HepG2 (cell line): ENCODE measurements around the gene SNRNP200. TPM values are rescaled to one million over a fixed set of nuclear protein-coding genes. Genes with fewer than 3 reads are reported as not detected.
A peak's percentile ranks its signal among the peaks of the same experiment; 100 is the strongest.

Source experiments
- GLI4 ChIP-seq: sonication (generic); formaldehyde crosslinking; IDR thresholded peaks from 2 replicates; pipeline ENCODE4 v1.5.1; 2020; ENCODE audit warnings: missing genetic modification reagents, mild to moderate bottlenecking, moderate library complexity, borderline replicate concordance
- HMG20B ChIP-seq: conservative IDR thresholded peaks from 2 replicates; pipeline ENCODE4 v1.6.1; 2016; ENCODE audit warnings: missing genetic modification reagents, missing compliant biosample characterization
- MBD4 ChIP-seq: IDR thresholded peaks from 2 replicates; pipeline ENCODE4 v1.6.1; 2012; ENCODE audit warnings: low read length, inconsistent platforms, borderline replicate concordance
- MED8 ChIP-seq: sonication (generic); formaldehyde crosslinking; IDR thresholded peaks from 2 replicates; pipeline ENCODE4 v1.8.1; 2023; ENCODE audit warnings: mild to moderate bottlenecking, missing genetic modification reagents; ENCODE audit not compliant: insufficient replicate concordance
- NBN ChIP-seq: fragments of 450-650 bp; conservative IDR thresholded peaks from 2 replicates; pipeline ENCODE4 v1.6.1; 2017
- NR1H2 ChIP-seq: sonication (generic); formaldehyde crosslinking; IDR thresholded peaks from 2 replicates; pipeline ENCODE4 v1.8.1; 2022; ENCODE audit warnings: low read depth, missing genetic modification reagents, borderline replicate concordance
- NRL ChIP-seq: sonication (generic); formaldehyde crosslinking; IDR thresholded peaks from 2 replicates; pipeline ENCODE4 v1.5.0; 2020; ENCODE audit warnings: missing genetic modification reagents, mild to moderate bottlenecking, moderate library complexity, borderline replicate concordance
- POLR2AphosphoS2 ChIP-seq: IDR thresholded peaks from 2 replicates; pipeline ENCODE4 v1.6.1; 2011; ENCODE audit warnings: low read depth, low read length, improper control_type of control experiment
- RBM22 ChIP-seq: fragments of 200-400 bp; formaldehyde crosslinking; optimal IDR thresholded peaks from 2 replicates; pipeline ENCODE3; 2017; ENCODE audit warnings: mild to moderate bottlenecking, low read length, moderate library complexity
- RFXAP ChIP-seq: sonication (generic); formaldehyde crosslinking; IDR thresholded peaks from 2 replicates; pipeline ENCODE4 v1.4.0; 2020; ENCODE audit warnings: missing genetic modification reagents, borderline replicate concordance
- TSC22D2 ChIP-seq: sonication (generic); formaldehyde crosslinking; IDR thresholded peaks from 2 replicates; pipeline ENCODE4 v1.5.1; 2020; ENCODE audit warnings: missing genetic modification reagents, mild to moderate bottlenecking, borderline replicate concordance
- ZNF10 ChIP-seq: sonication (generic); formaldehyde crosslinking; IDR thresholded peaks from 2 replicates; pipeline ENCODE4 v1.4.0; 2020; ENCODE audit warnings: mild to moderate bottlenecking, low read depth, missing genetic modification reagents, borderline replicate concordance
- ZNF143 ChIP-seq: sonication (generic); formaldehyde crosslinking; IDR thresholded peaks from 2 replicates; pipeline ENCODE4 v1.4.0; 2020; ENCODE audit warnings: missing genetic modification reagents
- ZNF260 ChIP-seq: sonication (generic); formaldehyde crosslinking; IDR thresholded peaks from 2 replicates; pipeline ENCODE4 v1.4.0; 2020; ENCODE audit warnings: missing genetic modification reagents, low read depth, mild to moderate bottlenecking, borderline replicate concordance
- ZNF83 ChIP-seq: sonication (generic); formaldehyde crosslinking; IDR thresholded peaks from 2 replicates; pipeline ENCODE4 v1.4.0; 2020; ENCODE audit warnings: missing genetic modification reagents, mild to moderate bottlenecking, borderline replicate concordance
- ZNF839 ChIP-seq: sonication (generic); formaldehyde crosslinking; IDR thresholded peaks from 2 replicates; pipeline ENCODE4 v1.4.0; 2020; ENCODE audit warnings: missing genetic modification reagents, mild to moderate bottlenecking, borderline replicate concordance
- polyA plus RNA-seq, 8 experiments: library from polyadenylated mRNA; depleted of rRNA in 3 of 8; stranded (reverse) in 7 of 8; unstranded in 1 of 8; fragments of >200 nt; fragmentation: Illumina TruSeq in 4 of 8; extraction: Trizol in 4 of 8; gene quantifications; 2 replicates each; pipeline versions ENCODE4 v1.2.1 to v1.2.3, GENCODE V29; 2011 to 2016; ENCODE audit warnings: low read depth in 4 of 8, missing spikeins in 1 of 8, mixed read lengths in 1 of 8; ENCODE audit not compliant: insufficient read depth in 1 of 8
- total RNA-seq, 5 experiments: library from RNA; depleted of rRNA; stranded (reverse); fragments of >200 nt; fragmentation: Illumina TruSeq; extraction: Trizol; gene quantifications; 2 replicates each; pipeline ENCODE4 v1.2.3, GENCODE V29; 2016; ENCODE audit warnings: low read depth in 1 of 5
- TF ChIP-seq, protein P1 (sequence below): IDR thresholded peaks from 2 replicates; pipeline ENCODE4 v1.6.1; 2016; ENCODE audit warnings: low read depth
- TF ChIP-seq, protein P2 (sequence below): sonication (generic); formaldehyde crosslinking; IDR thresholded peaks from 2 replicates; pipeline ENCODE4 v1.9.0; 2021; ENCODE audit warnings: mild to moderate bottlenecking, missing genetic modification reagents
- TF ChIP-seq, protein P3 (sequence below): sonication (generic); formaldehyde crosslinking; IDR thresholded peaks from 2 replicates; pipeline ENCODE4 v1.9.0; 2022; ENCODE audit warnings: missing genetic modification reagents, mild to moderate bottlenecking, borderline replicate concordance
- TF ChIP-seq, protein P4 (sequence below): sonication (generic); formaldehyde crosslinking; IDR thresholded peaks from 2 replicates; pipeline ENCODE4 v1.8.0; 2022; ENCODE audit warnings: missing genetic modification reagents, mild to moderate bottlenecking, inconsistent platforms, borderline replicate concordance

The SNRNP200 gene
- total and polyA plus RNA-seq, 2 of the 13 experiments (the other 11 are each of a cell fraction or from before 2014, with no cell fraction given), result 99.0 to 232 TPM

DNA sequence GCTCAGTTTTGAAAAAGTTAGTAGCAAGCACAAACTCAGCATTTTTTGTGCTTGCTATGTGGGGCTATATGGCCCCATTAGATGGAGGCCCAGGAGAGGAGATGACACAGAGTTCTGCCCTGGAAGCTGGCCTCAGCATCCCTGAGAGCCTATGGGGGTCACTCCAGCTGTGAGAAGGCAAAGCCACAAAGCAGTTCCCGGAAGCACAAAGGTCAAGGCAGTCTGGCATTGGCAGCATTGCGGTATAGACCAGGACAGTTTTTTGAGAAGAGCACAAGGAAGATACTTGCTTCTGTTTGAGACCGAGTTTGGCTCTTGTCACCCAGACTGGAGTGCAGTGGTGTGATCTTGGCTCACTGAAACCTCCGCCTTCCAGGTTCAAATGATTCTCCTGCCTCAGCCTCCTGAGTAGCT, 12.2 kb upstream of the SNRNP200 start (continued):
- TF ChIP-seq NRL (no peak), GLI4 (CRISPR knock-in tag) (no peak), RFXAP (CRISPR knock-in tag) (0 out of 2 replicates have a peak, but pooled peaks have one; percentile 31), POLR2AphosphoS2 (no peak), ZNF839 (CRISPR knock-in tag) (no peak), NR1H2 (CRISPR knock-in tag) (no peak), HMG20B (CRISPR knock-in tag) (no peak), MBD4 (no peak), ZNF143 (no peak), RBM22 (no peak), ZNF83 (no peak), MED8 (CRISPR knock-in tag) (no peak), NBN (no peak), ZNF260 (CRISPR knock-in tag) (no peak), ZNF10 (CRISPR knock-in tag) (no peak), TSC22D2 (CRISPR knock-in tag) (no peak)
- TF ChIP-seq, protein P1, sequence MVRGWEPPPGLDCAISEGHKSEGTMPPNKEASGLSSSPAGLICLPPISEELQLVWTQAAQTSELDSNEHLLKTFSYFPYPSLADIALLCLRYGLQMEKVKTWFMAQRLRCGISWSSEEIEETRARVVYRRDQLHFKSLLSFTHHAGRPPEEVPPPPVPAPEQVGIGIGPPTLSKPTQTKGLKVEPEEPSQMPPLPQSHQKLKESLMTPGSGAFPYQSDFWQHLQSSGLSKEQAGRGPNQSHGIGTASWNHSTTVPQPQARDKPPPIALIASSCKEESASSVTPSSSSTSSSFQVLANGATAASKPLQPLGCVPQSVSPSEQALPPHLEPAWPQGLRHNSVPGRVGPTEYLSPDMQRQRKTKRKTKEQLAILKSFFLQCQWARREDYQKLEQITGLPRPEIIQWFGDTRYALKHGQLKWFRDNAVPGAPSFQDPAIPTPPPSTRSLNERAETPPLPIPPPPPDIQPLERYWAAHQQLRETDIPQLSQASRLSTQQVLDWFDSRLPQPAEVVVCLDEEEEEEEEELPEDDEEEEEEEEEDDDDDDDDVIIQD (CRISPR knock-in tag), result no peak
- TF ChIP-seq, protein P2, sequence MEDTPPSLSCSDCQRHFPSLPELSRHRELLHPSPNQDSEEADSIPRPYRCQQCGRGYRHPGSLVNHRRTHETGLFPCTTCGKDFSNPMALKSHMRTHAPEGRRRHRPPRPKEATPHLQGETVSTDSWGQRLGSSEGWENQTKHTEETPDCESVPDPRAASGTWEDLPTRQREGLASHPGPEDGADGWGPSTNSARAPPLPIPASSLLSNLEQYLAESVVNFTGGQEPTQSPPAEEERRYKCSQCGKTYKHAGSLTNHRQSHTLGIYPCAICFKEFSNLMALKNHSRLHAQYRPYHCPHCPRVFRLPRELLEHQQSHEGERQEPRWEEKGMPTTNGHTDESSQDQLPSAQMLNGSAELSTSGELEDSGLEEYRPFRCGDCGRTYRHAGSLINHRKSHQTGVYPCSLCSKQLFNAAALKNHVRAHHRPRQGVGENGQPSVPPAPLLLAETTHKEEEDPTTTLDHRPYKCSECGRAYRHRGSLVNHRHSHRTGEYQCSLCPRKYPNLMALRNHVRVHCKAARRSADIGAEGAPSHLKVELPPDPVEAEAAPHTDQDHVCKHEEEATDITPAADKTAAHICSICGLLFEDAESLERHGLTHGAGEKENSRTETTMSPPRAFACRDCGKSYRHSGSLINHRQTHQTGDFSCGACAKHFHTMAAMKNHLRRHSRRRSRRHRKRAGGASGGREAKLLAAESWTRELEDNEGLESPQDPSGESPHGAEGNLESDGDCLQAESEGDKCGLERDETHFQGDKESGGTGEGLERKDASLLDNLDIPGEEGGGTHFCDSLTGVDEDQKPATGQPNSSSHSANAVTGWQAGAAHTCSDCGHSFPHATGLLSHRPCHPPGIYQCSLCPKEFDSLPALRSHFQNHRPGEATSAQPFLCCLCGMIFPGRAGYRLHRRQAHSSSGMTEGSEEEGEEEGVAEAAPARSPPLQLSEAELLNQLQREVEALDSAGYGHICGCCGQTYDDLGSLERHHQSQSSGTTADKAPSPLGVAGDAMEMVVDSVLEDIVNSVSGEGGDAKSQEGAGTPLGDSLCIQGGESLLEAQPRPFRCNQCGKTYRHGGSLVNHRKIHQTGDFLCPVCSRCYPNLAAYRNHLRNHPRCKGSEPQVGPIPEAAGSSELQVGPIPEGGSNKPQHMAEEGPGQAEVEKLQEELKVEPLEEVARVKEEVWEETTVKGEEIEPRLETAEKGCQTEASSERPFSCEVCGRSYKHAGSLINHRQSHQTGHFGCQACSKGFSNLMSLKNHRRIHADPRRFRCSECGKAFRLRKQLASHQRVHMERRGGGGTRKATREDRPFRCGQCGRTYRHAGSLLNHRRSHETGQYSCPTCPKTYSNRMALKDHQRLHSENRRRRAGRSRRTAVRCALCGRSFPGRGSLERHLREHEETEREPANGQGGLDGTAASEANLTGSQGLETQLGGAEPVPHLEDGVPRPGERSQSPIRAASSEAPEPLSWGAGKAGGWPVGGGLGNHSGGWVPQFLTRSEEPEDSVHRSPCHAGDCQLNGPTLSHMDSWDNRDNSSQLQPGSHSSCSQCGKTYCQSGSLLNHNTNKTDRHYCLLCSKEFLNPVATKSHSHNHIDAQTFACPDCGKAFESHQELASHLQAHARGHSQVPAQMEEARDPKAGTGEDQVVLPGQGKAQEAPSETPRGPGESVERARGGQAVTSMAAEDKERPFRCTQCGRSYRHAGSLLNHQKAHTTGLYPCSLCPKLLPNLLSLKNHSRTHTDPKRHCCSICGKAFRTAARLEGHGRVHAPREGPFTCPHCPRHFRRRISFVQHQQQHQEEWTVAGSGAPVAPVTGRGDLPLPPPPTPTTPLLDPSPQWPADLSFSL (CRISPR knock-in tag), result no peak
- TF ChIP-seq, protein P3, sequence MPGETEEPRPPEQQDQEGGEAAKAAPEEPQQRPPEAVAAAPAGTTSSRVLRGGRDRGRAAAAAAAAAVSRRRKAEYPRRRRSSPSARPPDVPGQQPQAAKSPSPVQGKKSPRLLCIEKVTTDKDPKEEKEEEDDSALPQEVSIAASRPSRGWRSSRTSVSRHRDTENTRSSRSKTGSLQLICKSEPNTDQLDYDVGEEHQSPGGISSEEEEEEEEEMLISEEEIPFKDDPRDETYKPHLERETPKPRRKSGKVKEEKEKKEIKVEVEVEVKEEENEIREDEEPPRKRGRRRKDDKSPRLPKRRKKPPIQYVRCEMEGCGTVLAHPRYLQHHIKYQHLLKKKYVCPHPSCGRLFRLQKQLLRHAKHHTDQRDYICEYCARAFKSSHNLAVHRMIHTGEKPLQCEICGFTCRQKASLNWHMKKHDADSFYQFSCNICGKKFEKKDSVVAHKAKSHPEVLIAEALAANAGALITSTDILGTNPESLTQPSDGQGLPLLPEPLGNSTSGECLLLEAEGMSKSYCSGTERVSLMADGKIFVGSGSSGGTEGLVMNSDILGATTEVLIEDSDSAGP, result no peak
- TF ChIP-seq, protein P4, sequence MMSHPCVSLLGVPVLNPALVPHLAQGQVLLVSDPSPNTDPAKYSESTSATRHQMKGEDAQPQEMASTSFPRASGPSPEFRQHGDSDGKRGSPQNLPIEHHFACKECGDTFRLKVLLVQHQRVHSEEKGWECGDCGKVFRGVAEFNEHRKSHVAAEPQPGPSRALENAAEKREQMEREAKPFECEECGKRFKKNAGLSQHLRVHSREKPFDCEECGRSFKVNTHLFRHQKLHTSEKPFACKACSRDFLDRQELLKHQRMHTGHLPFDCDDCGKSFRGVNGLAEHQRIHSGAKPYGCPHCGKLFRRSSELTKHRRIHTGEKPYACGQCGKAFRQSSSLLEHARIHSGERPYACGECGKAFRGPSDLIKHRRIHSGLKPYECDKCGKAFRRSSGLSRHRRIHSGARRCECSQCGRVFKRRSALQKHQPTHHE, result no peak
